ENCODE data around the gene PSMD3. TPM values are rescaled to one million over a fixed set of nuclear protein-coding genes. Genes with fewer than 3 reads are reported as not detected.

Gene PSMD3
- total and polyA plus RNA-seq, 9 of the 15 experiments (the other 6 are each of a cell fraction or from before 2014, with no cell fraction given): 2.0 to 251 (median 135) TPM

DNA sequence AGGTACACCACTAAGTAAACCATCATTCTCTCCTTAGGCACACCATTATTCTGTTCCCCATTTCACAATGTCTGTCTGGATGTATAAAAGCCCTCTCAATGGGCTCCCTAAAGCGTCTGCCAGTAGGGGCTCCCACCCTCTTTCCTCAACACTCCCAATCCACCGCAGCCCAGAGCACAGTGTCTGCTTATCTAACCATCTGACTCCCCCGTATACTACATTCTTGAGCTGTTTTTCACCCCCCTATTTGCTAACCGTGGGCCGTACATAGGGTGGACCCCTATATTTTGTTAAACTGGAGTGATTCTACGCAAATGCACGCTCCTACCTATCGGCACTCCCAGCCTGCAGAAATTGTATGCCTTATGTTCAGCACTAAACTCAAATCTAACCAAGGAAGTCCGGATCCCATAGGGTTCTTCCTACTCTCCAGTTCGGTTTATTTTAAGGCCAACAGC, 685 bp upstream of the PSMD3 start (continued):
- TF ChIP-seq, protein P1, sequence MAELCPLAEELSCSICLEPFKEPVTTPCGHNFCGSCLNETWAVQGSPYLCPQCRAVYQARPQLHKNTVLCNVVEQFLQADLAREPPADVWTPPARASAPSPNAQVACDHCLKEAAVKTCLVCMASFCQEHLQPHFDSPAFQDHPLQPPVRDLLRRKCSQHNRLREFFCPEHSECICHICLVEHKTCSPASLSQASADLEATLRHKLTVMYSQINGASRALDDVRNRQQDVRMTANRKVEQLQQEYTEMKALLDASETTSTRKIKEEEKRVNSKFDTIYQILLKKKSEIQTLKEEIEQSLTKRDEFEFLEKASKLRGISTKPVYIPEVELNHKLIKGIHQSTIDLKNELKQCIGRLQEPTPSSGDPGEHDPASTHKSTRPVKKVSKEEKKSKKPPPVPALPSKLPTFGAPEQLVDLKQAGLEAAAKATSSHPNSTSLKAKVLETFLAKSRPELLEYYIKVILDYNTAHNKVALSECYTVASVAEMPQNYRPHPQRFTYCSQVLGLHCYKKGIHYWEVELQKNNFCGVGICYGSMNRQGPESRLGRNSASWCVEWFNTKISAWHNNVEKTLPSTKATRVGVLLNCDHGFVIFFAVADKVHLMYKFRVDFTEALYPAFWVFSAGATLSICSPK (IDR thresholded peaks at IDR 0.05; ENCODE audit: borderline replicate concordance): peak; percentile 51; the same call in 1 of the 2 replicates
- TF ChIP-seq BCOR (IDR thresholded peaks at IDR 0.05): peak; percentile 53
- TF ChIP-seq KLF16 (IDR thresholded peaks at IDR 0.05): peak; percentile 23; the same call in 1 of the 2 replicates
- TF ChIP-seq ZNF395 (CRISPR knock-in tag; IDR thresholded peaks at IDR 0.05): no peak
- no peak for TF ChIP-seq PHB (CRISPR knock-in tag; IDR thresholded peaks at IDR 0.05)
- TF ChIP-seq SAFB (IDR thresholded peaks at IDR 0.05; ENCODE audit: borderline replicate concordance, low read depth, low read length): no peak
- TF ChIP-seq, protein P2, sequence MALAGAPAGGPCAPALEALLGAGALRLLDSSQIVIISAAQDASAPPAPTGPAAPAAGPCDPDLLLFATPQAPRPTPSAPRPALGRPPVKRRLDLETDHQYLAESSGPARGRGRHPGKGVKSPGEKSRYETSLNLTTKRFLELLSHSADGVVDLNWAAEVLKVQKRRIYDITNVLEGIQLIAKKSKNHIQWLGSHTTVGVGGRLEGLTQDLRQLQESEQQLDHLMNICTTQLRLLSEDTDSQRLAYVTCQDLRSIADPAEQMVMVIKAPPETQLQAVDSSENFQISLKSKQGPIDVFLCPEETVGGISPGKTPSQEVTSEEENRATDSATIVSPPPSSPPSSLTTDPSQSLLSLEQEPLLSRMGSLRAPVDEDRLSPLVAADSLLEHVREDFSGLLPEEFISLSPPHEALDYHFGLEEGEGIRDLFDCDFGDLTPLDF (CRISPR knock-in tag; IDR thresholded peaks at IDR 0.05): no peak
- TF ChIP-seq WHSC1 (IDR thresholded peaks at IDR 0.05; ENCODE audit: low read length): no peak
- TF ChIP-seq PHTF2 (CRISPR knock-in tag; IDR thresholded peaks at IDR 0.05): no peak
- no peak for TF ChIP-seq ZNF445 (CRISPR knock-in tag; IDR thresholded peaks at IDR 0.05; ENCODE audit: low read depth)
- no peak for TF ChIP-seq RBM14 (IDR thresholded peaks at IDR 0.05; ENCODE audit: borderline replicate concordance, insufficient read depth, low read depth, low read length)
- peak in 1 of 2 experiments; percentile 79; a peak in 2 of 4 replicates for TF ChIP-seq HDAC1 (IDR thresholded peaks at IDR 0.05)
- TF ChIP-seq GTF2F1 (IDR thresholded peaks at IDR 0.05; ENCODE audit: low read depth, low read length): no peak
- TF ChIP-seq TAF15 (IDR thresholded peaks at IDR 0.05; ENCODE audit: low read depth, low read length): no peak
- TF ChIP-seq, protein P3, sequence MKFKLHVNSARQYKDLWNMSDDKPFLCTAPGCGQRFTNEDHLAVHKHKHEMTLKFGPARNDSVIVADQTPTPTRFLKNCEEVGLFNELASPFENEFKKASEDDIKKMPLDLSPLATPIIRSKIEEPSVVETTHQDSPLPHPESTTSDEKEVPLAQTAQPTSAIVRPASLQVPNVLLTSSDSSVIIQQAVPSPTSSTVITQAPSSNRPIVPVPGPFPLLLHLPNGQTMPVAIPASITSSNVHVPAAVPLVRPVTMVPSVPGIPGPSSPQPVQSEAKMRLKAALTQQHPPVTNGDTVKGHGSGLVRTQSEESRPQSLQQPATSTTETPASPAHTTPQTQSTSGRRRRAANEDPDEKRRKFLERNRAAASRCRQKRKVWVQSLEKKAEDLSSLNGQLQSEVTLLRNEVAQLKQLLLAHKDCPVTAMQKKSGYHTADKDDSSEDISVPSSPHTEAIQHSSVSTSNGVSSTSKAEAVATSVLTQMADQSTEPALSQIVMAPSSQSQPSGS (CRISPR knock-in tag; IDR thresholded peaks at IDR 0.05): no peak
- TF ChIP-seq HCFC1 (IDR thresholded peaks at IDR 0.05; ENCODE audit: low read depth, low read length): no peak
- TF ChIP-seq ATF6 (CRISPR knock-in tag; IDR thresholded peaks at IDR 0.05): no peak
- TF ChIP-seq SIRT6 (IDR thresholded peaks at IDR 0.05; ENCODE audit: low read depth, low read length): no peak
- no peak for TF ChIP-seq BRD9 (IDR thresholded peaks at IDR 0.05; ENCODE audit: low read depth, partially characterized antibody)
- no peak for TF ChIP-seq ZFPM2 (CRISPR knock-in tag; IDR thresholded peaks at IDR 0.05)
- TF ChIP-seq MEF2D (tag; conservative IDR thresholded peaks at IDR 0.05; ENCODE audit: low read depth): peak; percentile 41; the same call in 1 of the 2 replicates
- TF ChIP-seq ILK (tag; IDR thresholded peaks at IDR 0.05; ENCODE audit: borderline replicate concordance, low read depth): no peak

Data from K562 (cell line).